Upper lobe of right lung (tissue), 1 donor: Measurements from ENCODE around the gene L1CAM. TPM values are rescaled to one million over a fixed set of nuclear protein-coding genes. Genes with fewer than 3 reads are reported as not detected.

Experiments used
- ATAC-seq: fragments of 200-7000 bp; cut with Tn5 transposase; one replicate; pipeline ENCODE4 v1.9.1; 2020; ENCODE audit warnings: mild to moderate bottlenecking, moderate library complexity
- DNase-seq: peaks from one replicate; pipeline ENCODE4 v3.0.0-alpha.2; 2020
- H3K27ac ChIP-seq: fragments of 200-600 bp; one replicate; pipeline ENCODE4 v1.8.0; 2022
- H3K27me3 ChIP-seq: fragments of 200-600 bp; one replicate; pipeline ENCODE4 v1.8.0; 2022; ENCODE audit warnings: mild to moderate bottlenecking
- H3K36me3 ChIP-seq: fragments of 200-600 bp; one replicate; pipeline ENCODE4 v1.8.0; 2022
- H3K4me1 ChIP-seq: fragments of 200-600 bp; one replicate; pipeline ENCODE4 v1.8.0; 2022
- H3K4me3 ChIP-seq: fragments of 200-600 bp; one replicate; pipeline ENCODE4 v1.8.0; 2022; ENCODE audit warnings: mild to moderate bottlenecking
- H3K9me3 ChIP-seq: fragments of 200-600 bp; one replicate; pipeline ENCODE4 v1.8.0; 2022
- intact Hi-C: fragments of 100-400 bp; cut with DNase I; formaldehyde crosslinking; loops from one replicate; pipeline ENCODE4 v1.11.0; 2022
- total RNA-seq: library from RNA; stranded (reverse); fragmentation: NEBNext Ultra II Directional; extraction: Animal tissue kit (Norgen Biotek cat#: 25700); gene quantifications from one replicate; pipeline ENCODE4 v1.2.1, GENCODE V29; 2021
- TF ChIP-seq, protein P1 (sequence below): fragments of 200-600 bp; IDR thresholded peaks from one replicate; pipeline ENCODE4 v1.8.0; 2022; ENCODE audit warnings: antibody characterized with exemption
- donor health status: DM: no; HTN: yes; CAD: no; lungs with severe emphysema.

The L1CAM gene
- total RNA-seq, 1 donor from 2014 or later = 1.2 TPM

GRCh38 chrX:153862369-153863250, 23.4 kb downstream of the L1CAM start:
- no peaks in the 10 kb centered on the region for H3K27me3 ChIP-seq

GRCh38 chrX:153861733-153862310, 24.2 kb downstream of the L1CAM start:
- no peaks in the 10 kb centered on the region for H3K4me1 ChIP-seq
- intact Hi-C loops = no loop called here
- H3K4me3 ChIP-seq = no peak overlapping the region
- DNase-seq (no peak), ATAC-seq (no peak)
- no peak overlapping the region for H3K27ac ChIP-seq
- TF ChIP-seq, protein P1, sequence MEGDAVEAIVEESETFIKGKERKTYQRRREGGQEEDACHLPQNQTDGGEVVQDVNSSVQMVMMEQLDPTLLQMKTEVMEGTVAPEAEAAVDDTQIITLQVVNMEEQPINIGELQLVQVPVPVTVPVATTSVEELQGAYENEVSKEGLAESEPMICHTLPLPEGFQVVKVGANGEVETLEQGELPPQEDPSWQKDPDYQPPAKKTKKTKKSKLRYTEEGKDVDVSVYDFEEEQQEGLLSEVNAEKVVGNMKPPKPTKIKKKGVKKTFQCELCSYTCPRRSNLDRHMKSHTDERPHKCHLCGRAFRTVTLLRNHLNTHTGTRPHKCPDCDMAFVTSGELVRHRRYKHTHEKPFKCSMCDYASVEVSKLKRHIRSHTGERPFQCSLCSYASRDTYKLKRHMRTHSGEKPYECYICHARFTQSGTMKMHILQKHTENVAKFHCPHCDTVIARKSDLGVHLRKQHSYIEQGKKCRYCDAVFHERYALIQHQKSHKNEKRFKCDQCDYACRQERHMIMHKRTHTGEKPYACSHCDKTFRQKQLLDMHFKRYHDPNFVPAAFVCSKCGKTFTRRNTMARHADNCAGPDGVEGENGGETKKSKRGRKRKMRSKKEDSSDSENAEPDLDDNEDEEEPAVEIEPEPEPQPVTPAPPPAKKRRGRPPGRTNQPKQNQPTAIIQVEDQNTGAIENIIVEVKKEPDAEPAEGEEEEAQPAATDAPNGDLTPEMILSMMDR = no peak
- H3K36me3 ChIP-seq = no peaks in the 10 kb centered on the region
- no peaks in the 10 kb centered on the region for H3K9me3 ChIP-seq
- no peaks in the 10 kb centered on the region for H3K27me3 ChIP-seq

More at GRCh38 chrX:153862369-153863250, 23.4 kb downstream of the L1CAM start:
- TF ChIP-seq, protein P1 = no peak
- DNase-seq = no peak
- no peak for ATAC-seq
- H3K4me3 ChIP-seq = no peak overlapping the region
- no peak overlapping the region for H3K27ac ChIP-seq
- intact Hi-C loops = no loop called here
- H3K36me3 ChIP-seq = no peaks in the 10 kb centered on the region
- H3K4me1 ChIP-seq = no peaks in the 10 kb centered on the region
- no peaks in the 10 kb centered on the region for H3K9me3 ChIP-seq

DNA sequence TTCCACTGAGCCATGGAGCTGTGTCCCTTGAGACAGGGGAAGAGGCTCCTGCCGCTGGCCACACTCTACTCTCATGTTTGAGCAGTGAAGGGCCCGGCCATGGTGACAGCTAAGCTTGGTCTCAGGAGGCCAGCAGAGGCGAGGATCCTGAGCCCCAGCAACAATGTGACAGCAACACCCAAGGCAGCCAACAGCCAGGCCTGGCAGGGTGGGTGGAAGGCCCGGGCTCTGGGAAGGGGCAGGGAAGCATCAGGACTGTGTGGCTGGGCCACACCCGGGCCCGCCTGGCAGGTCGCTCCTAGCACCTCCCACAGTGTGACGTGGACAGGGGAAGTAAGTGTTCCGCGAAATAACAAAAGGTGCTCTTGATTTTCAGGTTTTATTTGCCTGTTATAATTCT, 24.8 kb downstream of the L1CAM start:
- intact Hi-C loops = no loop called here
- Histone ChIP-seq H3K9me3 (no peaks in the 10 kb centered on the region), H3K4me1 (no peaks in the 10 kb centered on the region), H3K4me3 (no peak overlapping the region), H3K36me3 (no peaks in the 10 kb centered on the region), H3K27me3 (no peaks in the 10 kb centered on the region), H3K27ac (no peak overlapping the region)
- DNase-seq = no peak
- TF ChIP-seq, protein P1 = no peak
- no peak for ATAC-seq

- no peaks in the 10 kb centered on the region for H3K27me3 ChIP-seq
- TF ChIP-seq, protein P1 = no peak
- no peak for DNase-seq
Measured at GRCh38 chrX:153857348-153857903, 28.5 kb downstream of the L1CAM start.

GRCh38 chrX:153854702-153855101, 31.3 kb downstream of the L1CAM start:
- ATAC-seq (no peak), DNase-seq (no peak)
- Histone ChIP-seq H3K27ac (no peak overlapping the region), H3K27me3 (no peaks in the 10 kb centered on the region), H3K9me3 (no peaks in the 10 kb centered on the region), H3K4me1 (no peaks in the 10 kb centered on the region), H3K4me3 (no peak overlapping the region), H3K36me3 (no peaks in the 10 kb centered on the region)
- TF ChIP-seq, protein P1 = no peak
- intact Hi-C loops = no loop called here

More at GRCh38 chrX:153857348-153857903, 28.5 kb downstream of the L1CAM start:
- no peak overlapping the region for H3K27ac ChIP-seq
- H3K9me3 ChIP-seq = no peaks in the 10 kb centered on the region
- no peak overlapping the region for H3K4me3 ChIP-seq
- no peak for ATAC-seq
- H3K4me1 ChIP-seq = no peaks in the 10 kb centered on the region
- no peaks in the 10 kb centered on the region for H3K36me3 ChIP-seq
- intact Hi-C loops = no loop called here
